Hepatocyte (in vitro differentiated cells): ENCODE results near the gene NPHS2. TPM values are rescaled to one million over a fixed set of nuclear protein-coding genes. Genes with fewer than 3 reads are reported as not detected.

Experiments used
- DNase-seq: peaks from one replicate; pipeline ENCODE4 v3.0.0-alpha.2; 2016; ENCODE audit warnings: low spot score
- H2AFZ ChIP-seq: fragments of 200-600 bp; sonication (generic); 2 replicates; pipeline ENCODE4 v1.6.0; 2016; ENCODE audit warnings: antibody characterized with exemption, mild to moderate bottlenecking
- H3K27ac ChIP-seq: fragments of 200-600 bp; sonication (generic); 2 replicates; pipeline ENCODE4 v1.5.1; 2016; ENCODE audit warnings: mild to moderate bottlenecking
- H3K27me3 ChIP-seq: fragments of 200-600 bp; sonication (generic); 2 replicates; pipeline ENCODE4 v1.6.1; 2016
- H3K36me3 ChIP-seq: fragments of 200-600 bp; sonication (generic); replicated peaks from 2 replicates; pipeline ENCODE4 v1.5.1; 2016; ENCODE audit warnings: low read depth; ENCODE audit not compliant: insufficient read depth
- H3K4me1 ChIP-seq: fragments of 200-600 bp; sonication (generic); 2 replicates; pipeline ENCODE4 v1.5.1; 2016; ENCODE audit warnings: mild to moderate bottlenecking, moderate library complexity; ENCODE audit not compliant: insufficient read depth
- H3K4me2 ChIP-seq: fragments of 200-600 bp; sonication (generic); 2 replicates; pipeline ENCODE4 v1.6.0; 2016
- H3K4me3 ChIP-seq: fragments of 200-600 bp; sonication (generic); 2 replicates; pipeline ENCODE4 v1.5.1; 2016; ENCODE audit warnings: mild to moderate bottlenecking
- H3K79me2 ChIP-seq: fragments of 200-600 bp; sonication (generic); 2 replicates; pipeline ENCODE4 v1.6.0; 2017; ENCODE audit warnings: mild to moderate bottlenecking
- H3K9me2 ChIP-seq: fragments of 200-600 bp; sonication (generic); replicated peaks from 2 replicates; pipeline ENCODE4 v1.6.0; 2017; ENCODE audit warnings: mild to moderate bottlenecking; ENCODE audit not compliant: insufficient read depth
- H3K9me3 ChIP-seq: fragments of 200-600 bp; sonication (generic); 2 replicates; pipeline ENCODE4 v1.5.1; 2016; ENCODE audit warnings: low read depth, mild to moderate bottlenecking
- H4K20me1 ChIP-seq: fragments of 200-600 bp; sonication (generic); 2 replicates; pipeline ENCODE4 v1.6.0; 2016; ENCODE audit warnings: mild to moderate bottlenecking; ENCODE audit not compliant: insufficient read depth, poor library complexity, severe bottlenecking
- EZH2 ChIP-seq: fragments of 200-600 bp; sonication (generic); IDR thresholded peaks from 2 replicates; pipeline ENCODE4 v1.6.1; 2016; ENCODE audit warnings: antibody characterized with exemption, mild to moderate bottlenecking, borderline replicate concordance
- EZH2phosphoT487 ChIP-seq: fragments of 200-600 bp; sonication (generic); IDR thresholded peaks from one replicate; pipeline ENCODE4 v1.6.1; 2018; ENCODE audit warnings: antibody characterized with exemption, mild to moderate bottlenecking, low read depth, moderate library complexity; ENCODE audit not compliant: unreplicated experiment, severe bottlenecking
- WGBS: methylation state at CpG from one replicate; pipeline ENCODE4 v1.1.6; 2016; ENCODE audit warnings: low lambda C conversion rate; ENCODE audit errors: missing lambda C conversion rate; 5-methylcytosine and 5-hydroxymethylcytosine counted together
- polyA plus RNA-seq: library from polyadenylated mRNA; unstranded; fragments of >200 nt; fragmentation: Nextera tagmentation; extraction: Ambion mirVana; gene quantifications from 2 replicates; pipeline ENCODE4 v1.2.1, GENCODE V29; 2016
- total RNA-seq: library from RNA; depleted of rRNA; stranded (reverse); fragments of >200 nt; gene quantifications from 2 replicates; pipeline ENCODE4 v1.2.3, GENCODE V29; 2014
- TF ChIP-seq, protein P1 (sequence below): fragments of 200-600 bp; sonication (generic); IDR thresholded peaks from 2 replicates; pipeline ENCODE4 v1.5.1; 2016; ENCODE audit warnings: antibody characterized with exemption, mild to moderate bottlenecking; ENCODE audit not compliant: poor library complexity

The NPHS2 gene
- total and polyA plus RNA-seq, 2 experiments from 2014 or later = not detected

DNA sequence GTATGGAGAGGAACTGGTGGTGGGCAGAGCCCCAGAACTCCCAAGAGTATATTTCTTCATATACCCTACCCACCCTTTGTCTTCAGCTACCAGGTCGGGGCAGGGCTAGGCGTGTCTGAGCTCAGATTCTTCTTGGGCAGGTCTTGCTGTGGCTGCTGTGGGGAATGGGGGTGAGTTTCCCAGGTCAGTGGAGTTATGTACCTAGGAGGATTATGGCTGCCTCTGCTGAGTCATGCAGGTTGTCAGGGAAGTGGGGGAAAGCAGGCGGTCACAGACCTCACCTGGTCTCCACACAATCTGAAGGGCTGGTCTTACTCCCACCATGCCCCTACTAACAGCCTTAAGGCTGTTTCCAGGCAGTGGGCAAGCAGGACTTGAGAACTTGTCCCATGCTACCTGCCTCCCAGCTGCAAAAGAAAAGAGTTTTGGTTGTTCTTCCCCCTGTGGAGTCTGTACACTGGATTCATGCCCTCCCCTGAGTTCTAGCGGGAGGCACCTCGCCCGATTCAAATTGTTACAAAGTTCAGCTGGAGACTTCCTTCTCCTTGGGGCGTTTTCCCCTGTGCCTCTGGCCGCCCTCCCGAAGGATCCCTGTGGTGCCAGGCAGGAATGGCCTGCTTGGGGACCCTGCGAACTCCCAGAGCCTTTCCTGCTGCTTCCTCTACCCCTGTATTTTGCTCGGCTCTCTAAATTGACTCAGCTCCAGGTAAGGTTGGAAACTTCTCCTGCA is 58.6 kb downstream of the NPHS2 start:
- Histone ChIP-seq H2AFZ (no peak overlapping the region), H3K27me3 (no peaks in the 10 kb centered on the region), H3K4me3 (no peak overlapping the region), H4K20me1 (no peaks in the 10 kb centered on the region), H3K4me1 (no peaks in the 10 kb centered on the region), H3K9me2 (no peaks in the 10 kb centered on the region), H3K36me3 (no peaks in the 10 kb centered on the region), H3K79me2 (no peaks in the 10 kb centered on the region), H3K9me3 (no peaks in the 10 kb centered on the region), H3K4me2 (no peak overlapping the region), H3K27ac (no peak overlapping the region)
- DNase-seq = no peak
- WGBS = 72% methylated on average over 11 of the region's 11 CpGs
- TF ChIP-seq, protein P1, sequence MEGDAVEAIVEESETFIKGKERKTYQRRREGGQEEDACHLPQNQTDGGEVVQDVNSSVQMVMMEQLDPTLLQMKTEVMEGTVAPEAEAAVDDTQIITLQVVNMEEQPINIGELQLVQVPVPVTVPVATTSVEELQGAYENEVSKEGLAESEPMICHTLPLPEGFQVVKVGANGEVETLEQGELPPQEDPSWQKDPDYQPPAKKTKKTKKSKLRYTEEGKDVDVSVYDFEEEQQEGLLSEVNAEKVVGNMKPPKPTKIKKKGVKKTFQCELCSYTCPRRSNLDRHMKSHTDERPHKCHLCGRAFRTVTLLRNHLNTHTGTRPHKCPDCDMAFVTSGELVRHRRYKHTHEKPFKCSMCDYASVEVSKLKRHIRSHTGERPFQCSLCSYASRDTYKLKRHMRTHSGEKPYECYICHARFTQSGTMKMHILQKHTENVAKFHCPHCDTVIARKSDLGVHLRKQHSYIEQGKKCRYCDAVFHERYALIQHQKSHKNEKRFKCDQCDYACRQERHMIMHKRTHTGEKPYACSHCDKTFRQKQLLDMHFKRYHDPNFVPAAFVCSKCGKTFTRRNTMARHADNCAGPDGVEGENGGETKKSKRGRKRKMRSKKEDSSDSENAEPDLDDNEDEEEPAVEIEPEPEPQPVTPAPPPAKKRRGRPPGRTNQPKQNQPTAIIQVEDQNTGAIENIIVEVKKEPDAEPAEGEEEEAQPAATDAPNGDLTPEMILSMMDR = no peak

DNA sequence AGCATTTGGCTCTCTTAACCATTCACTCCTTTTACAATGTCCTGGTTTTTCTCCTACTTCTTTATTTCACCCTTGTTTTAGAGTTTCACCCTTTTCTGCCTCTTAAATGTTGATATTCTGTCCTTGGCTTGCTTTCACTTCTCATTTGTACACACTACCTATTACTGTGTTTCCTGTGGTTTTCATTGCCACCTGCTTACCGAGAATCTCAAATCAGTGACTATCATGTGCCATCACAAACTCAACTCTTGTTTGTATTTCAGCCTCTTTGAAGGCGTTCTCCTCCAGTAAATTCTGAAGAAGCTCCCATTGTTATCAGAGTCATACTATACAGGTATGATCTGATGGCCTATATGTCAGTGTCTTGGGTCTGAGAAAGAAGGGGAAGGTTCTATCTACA is 65.7 kb downstream of the NPHS2 start:
- Histone ChIP-seq H3K4me1 (no peaks in the 10 kb centered on the region), H3K4me3 (no peak overlapping the region), H2AFZ (no peak overlapping the region), H4K20me1 (no peaks in the 10 kb centered on the region), H3K27ac (no peak overlapping the region), H3K4me2 (no peak overlapping the region), H3K79me2 (no peaks in the 10 kb centered on the region), H3K9me3 (no peaks in the 10 kb centered on the region), H3K27me3 (no peaks in the 10 kb centered on the region), H3K9me2 (no peaks in the 10 kb centered on the region), H3K36me3 (no peaks in the 10 kb centered on the region)
- TF ChIP-seq, protein P1 = no peak
- TF ChIP-seq EZH2 = no peak
- TF ChIP-seq EZH2phosphoT487 = no peak
- DNase-seq = no peak
- WGBS = 65% methylated on average over 2 of the region's 2 CpGs

DNA sequence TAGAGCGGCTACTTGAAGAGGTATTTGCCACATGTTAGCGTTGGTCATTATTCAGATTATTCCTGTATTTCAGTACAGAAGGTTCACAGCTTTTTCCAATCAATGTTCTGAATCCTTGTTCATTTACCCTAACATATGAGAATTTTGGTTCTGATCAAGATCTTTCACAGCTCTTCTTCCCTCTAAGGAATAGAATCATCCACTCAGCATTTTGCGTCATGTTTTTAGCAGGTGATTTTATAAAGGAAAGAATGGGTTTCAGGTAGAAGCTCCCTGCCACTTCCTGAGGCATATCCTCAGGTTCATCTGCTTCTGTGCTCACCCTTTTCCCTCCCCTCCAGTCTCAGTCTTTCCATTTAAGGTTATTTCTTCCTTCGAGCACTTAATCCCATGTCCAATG is 66.4 kb downstream of the NPHS2 start:
- WGBS = 93% methylated on average over 4 of the region's 4 CpGs
- H3K27ac ChIP-seq = no peak overlapping the region
- no peaks in the 10 kb centered on the region for H3K79me2 ChIP-seq
- H3K4me2 ChIP-seq = no peak overlapping the region
- no peaks in the 10 kb centered on the region for H3K9me3 ChIP-seq
- H3K4me3 ChIP-seq = no peak overlapping the region
- no peaks in the 10 kb centered on the region for H3K4me1 ChIP-seq
- DNase-seq = no peak
- H3K9me2 ChIP-seq = no peaks in the 10 kb centered on the region
- TF ChIP-seq, protein P1 = no peak
- TF ChIP-seq EZH2phosphoT487 = no peak
- no peak for TF ChIP-seq EZH2
- H3K36me3 ChIP-seq = no peaks in the 10 kb centered on the region
- H4K20me1 ChIP-seq = no peaks in the 10 kb centered on the region
- H3K27me3 ChIP-seq = no peaks in the 10 kb centered on the region
- H2AFZ ChIP-seq = no peak overlapping the region
